ENCODE measurements around the gene POU6F2.

Gene POU6F2

GRCh38 chr7:39465055-39465929 is 487.6 kb downstream of the POU6F2 start:
- peak; percentile 51 for DNase-seq

GRCh38 chr7:39468261-39468660 is 490.6 kb downstream of the POU6F2 start:
- DNase-seq: no peak

- DNase-seq: no peak
Observed at GRCh38 chr7:39468808-39469374, 491.2 kb downstream of the POU6F2 start.

GRCh38 chr7:39480901-39481300 is 503.2 kb downstream of the POU6F2 start:
- no peak for DNase-seq

- no peak for DNase-seq
Observed at GRCh38 chr7:39488467-39489393, 511.0 kb downstream of the POU6F2 start.

- DNase-seq: no peak
Observed at GRCh38 chr7:39490296-39490695, 512.6 kb downstream of the POU6F2 start.

- DNase-seq: no peak
Observed at GRCh38 chr7:39493934-39494333, 516.2 kb downstream of the POU6F2 start.

GRCh38 chr7:39501358-39501757 is 523.6 kb downstream of the POU6F2 start:
- DNase-seq: no peak

- no peak for DNase-seq
Observed at GRCh38 chr7:39504963-39505362, 527.3 kb downstream of the POU6F2 start.

- DNase-seq: no peak
Observed at GRCh38 chr7:39507866-39508551, 530.3 kb downstream of the POU6F2 start.

- no peak for DNase-seq
Observed at GRCh38 chr7:39509436-39509835, 531.7 kb downstream of the POU6F2 start.

- no peak for DNase-seq
Observed at GRCh38 chr7:39509912-39510311, 532.2 kb downstream of the POU6F2 start.

- DNase-seq: no peak
Observed at GRCh38 chr7:39510864-39511354, 533.2 kb downstream of the POU6F2 start.

GRCh38 chr7:39515534-39516228 is 538.0 kb downstream of the POU6F2 start:
- DNase-seq: no peak

- DNase-seq: no peak
Observed at GRCh38 chr7:39516498-39516897, 538.8 kb downstream of the POU6F2 start.

GRCh38 chr7:39517240-39517639 is 539.5 kb downstream of the POU6F2 start:
- DNase-seq: no peak

Measured in DMS153 (cell line).